Ammon's horn (tissue), 1 donor: Measurements from ENCODE around the gene CTDP1.

Experiments used
- DNase-seq: peaks from one replicate; pipeline ENCODE4 v3.0.0-alpha.2; 2016; ENCODE audit warnings: low spot score

CTDP1 gene, protein sequence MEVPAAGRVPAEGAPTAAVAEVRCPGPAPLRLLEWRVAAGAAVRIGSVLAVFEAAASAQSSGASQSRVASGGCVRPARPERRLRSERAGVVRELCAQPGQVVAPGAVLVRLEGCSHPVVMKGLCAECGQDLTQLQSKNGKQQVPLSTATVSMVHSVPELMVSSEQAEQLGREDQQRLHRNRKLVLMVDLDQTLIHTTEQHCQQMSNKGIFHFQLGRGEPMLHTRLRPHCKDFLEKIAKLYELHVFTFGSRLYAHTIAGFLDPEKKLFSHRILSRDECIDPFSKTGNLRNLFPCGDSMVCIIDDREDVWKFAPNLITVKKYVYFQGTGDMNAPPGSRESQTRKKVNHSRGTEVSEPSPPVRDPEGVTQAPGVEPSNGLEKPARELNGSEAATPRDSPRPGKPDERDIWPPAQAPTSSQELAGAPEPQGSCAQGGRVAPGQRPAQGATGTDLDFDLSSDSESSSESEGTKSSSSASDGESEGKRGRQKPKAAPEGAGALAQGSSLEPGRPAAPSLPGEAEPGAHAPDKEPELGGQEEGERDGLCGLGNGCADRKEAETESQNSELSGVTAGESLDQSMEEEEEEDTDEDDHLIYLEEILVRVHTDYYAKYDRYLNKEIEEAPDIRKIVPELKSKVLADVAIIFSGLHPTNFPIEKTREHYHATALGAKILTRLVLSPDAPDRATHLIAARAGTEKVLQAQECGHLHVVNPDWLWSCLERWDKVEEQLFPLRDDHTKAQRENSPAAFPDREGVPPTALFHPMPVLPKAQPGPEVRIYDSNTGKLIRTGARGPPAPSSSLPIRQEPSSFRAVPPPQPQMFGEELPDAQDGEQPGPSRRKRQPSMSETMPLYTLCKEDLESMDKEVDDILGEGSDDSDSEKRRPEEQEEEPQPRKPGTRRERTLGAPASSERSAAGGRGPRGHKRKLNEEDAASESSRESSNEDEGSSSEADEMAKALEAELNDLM

DNA sequence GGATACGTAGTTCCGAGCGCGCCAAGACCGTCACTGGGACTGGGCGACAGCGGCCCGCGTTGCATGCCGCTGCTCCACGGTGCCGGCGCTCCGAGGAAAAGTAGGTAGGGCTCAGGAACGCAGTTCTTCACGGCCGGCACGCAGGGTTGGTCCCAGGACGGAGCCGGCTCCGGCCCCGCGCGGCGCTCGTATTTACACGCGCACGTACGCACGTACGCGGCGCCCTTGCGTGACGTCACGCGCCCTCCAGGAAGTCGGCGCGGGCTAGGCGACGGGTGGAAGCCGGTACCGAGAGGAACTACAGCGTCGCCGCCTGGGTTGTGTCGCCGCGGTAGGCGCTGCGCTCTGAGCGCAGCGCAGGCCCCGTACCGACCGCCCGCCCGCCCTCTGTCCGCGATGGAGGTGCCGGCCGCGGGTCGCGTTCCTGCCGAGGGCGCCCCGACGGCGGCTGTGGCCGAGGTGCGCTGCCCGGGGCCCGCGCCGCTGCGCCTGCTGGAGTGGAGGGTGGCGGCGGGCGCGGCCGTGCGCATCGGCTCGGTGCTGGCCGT lies at the start of gene CTDP1:
Gene CTDP1 (plus strand): TSS at position 252 of the 548 bp plus-strand sequence. CDS start 145 bp downstream, at position 397.
- peak; percentile 95 for DNase-seq

GRCh38 chr18:79630281-79631095 lies 49.1 kb upstream of the CTDP1 start:
- DNase-seq = no peak

GRCh38 chr18:79631096-79631507 lies 48.5 kb upstream of the CTDP1 start:
- no peak for DNase-seq

- no peak for DNase-seq
Measured at GRCh38 chr18:79631761-79632446, 47.7 kb upstream of the CTDP1 start.

GRCh38 chr18:79632765-79633164 lies 46.8 kb upstream of the CTDP1 start:
- DNase-seq = no peak

DNA sequence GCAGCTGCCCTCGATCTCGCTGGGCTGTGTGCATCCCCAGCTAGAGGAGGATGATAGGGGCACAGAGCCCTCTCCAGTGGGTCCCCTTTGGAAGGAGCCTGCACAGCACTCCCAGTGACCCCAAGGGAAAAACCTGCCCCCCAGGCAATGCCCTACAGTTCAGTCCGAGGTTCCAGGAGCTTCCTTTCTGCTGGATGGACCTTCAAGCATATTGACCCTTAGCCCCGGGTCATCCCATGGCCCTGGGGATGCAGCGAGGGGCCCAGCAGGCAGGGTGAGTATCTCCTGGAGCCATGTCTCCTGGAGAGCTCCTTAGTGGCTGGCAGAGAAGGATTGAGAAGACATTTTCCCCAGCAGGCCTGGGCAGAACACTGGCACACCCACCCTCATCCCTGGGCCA lies 45.4 kb upstream of the CTDP1 start:
- no peak for DNase-seq

- DNase-seq = no peak
Measured at GRCh38 chr18:79634593-79635426, 44.8 kb upstream of the CTDP1 start.

- DNase-seq = no peak
Measured at GRCh38 chr18:79635427-79635726, 44.2 kb upstream of the CTDP1 start.

DNA sequence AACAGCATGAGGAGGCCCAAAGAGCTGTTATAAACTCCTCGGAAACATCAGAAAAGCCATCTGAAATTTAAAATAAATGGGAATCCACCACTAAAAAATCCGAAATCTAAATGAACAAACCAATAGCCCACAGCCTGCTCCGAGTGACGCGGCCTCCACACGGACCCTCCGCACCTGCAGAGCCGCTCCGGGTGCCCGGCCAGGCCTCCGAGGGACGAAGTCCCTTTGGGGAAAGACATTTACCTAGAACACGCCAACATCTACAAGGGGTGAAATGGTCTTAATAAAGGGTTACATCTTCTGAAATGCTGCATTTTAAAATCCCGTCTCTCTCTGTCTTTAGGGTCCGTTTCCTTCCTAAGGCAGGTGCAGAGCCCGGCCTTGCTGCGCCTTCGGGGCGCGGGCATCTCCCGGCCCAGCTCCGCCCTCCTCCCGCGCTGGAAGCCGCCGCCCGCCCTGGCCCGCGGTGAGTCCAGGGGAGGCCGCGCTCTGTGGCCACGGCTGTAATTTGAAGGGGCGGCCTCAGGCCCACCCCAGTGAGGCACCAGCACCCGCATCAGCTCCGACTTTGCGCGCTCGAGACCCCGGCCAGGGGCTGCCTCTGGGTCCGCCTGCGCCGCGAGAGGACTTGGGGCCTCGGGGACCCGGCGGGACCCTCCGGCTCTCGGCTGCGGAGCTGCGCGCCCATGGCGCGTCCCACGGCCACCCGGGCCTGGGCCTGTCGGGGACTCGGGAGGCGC lies 42.3 kb upstream of the CTDP1 start:
- DNase-seq = no peak

- no peak for DNase-seq
Measured at GRCh38 chr18:79637921-79638909, 41.4 kb upstream of the CTDP1 start.

GRCh38 chr18:79639072-79639829 lies 40.4 kb upstream of the CTDP1 start:
- no peak for DNase-seq

GRCh38 chr18:79640064-79640672 lies 39.4 kb upstream of the CTDP1 start:
- no peak for DNase-seq

DNA sequence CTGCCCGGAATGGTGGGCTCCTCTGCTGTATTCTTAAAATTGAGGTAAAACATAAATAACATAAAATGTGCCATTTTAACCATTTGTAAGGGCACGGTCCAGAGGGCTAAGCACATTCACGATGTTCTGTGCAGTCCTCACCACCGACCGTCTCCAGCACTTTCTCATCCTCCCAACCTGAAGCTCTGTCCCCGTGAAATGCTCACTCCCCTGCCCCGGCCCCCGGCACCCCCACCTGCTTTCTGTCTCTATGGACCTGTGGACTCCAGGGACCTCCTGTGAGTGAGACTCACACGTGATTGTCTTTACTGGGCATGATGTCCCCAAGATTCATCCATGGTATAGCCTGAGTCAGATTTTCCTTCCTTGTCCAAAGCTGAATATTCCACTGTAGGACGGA lies 38.7 kb upstream of the CTDP1 start:
- DNase-seq = no peak

- DNase-seq = no peak
Measured at GRCh38 chr18:79641722-79642497, 37.7 kb upstream of the CTDP1 start.

GRCh38 chr18:79642626-79643025 lies 37.0 kb upstream of the CTDP1 start:
- no peak for DNase-seq
